T-helper 1 cell treated with Interleukin-12 subunit alpha and Interleukin-12 subunit beta and Interleukin-4 antibody, amounts not matched to agents 30 μg/mL and 1 μg/mL, for 36 hours (primary cell): Measurements from ENCODE around the gene NLRP5.
"Not testable (repeated sequence)": the region's sequence is repeated elsewhere in the genome, so short reads cannot be mapped to it uniquely, and the experiment has no call there.

ENCODE experiments used
- H3K27ac Mint-ChIP-seq: one replicate; pipeline ENCODE4 v1.8.0; 2021; ENCODE audit warnings: mild to moderate bottlenecking, mixed read lengths
- H3K27me3 Mint-ChIP-seq: one replicate; pipeline ENCODE4 v1.8.0; 2021; ENCODE audit warnings: low read depth, mixed read lengths
- H3K36me3 Mint-ChIP-seq: one replicate; pipeline ENCODE4 v1.8.0; 2021; ENCODE audit warnings: low read depth, mixed read lengths
- H3K4me1 Mint-ChIP-seq: one replicate; pipeline ENCODE4 v1.8.0; 2021; ENCODE audit warnings: low read depth, mixed read lengths
- H3K4me3 Mint-ChIP-seq: one replicate; pipeline ENCODE4 v1.8.0; 2021; ENCODE audit warnings: mild to moderate bottlenecking, moderate library complexity, mixed read lengths
- H3K9me3 Mint-ChIP-seq: one replicate; pipeline ENCODE4 v1.8.0; 2021; ENCODE audit warnings: mixed read lengths

The NLRP5 gene

DNA sequence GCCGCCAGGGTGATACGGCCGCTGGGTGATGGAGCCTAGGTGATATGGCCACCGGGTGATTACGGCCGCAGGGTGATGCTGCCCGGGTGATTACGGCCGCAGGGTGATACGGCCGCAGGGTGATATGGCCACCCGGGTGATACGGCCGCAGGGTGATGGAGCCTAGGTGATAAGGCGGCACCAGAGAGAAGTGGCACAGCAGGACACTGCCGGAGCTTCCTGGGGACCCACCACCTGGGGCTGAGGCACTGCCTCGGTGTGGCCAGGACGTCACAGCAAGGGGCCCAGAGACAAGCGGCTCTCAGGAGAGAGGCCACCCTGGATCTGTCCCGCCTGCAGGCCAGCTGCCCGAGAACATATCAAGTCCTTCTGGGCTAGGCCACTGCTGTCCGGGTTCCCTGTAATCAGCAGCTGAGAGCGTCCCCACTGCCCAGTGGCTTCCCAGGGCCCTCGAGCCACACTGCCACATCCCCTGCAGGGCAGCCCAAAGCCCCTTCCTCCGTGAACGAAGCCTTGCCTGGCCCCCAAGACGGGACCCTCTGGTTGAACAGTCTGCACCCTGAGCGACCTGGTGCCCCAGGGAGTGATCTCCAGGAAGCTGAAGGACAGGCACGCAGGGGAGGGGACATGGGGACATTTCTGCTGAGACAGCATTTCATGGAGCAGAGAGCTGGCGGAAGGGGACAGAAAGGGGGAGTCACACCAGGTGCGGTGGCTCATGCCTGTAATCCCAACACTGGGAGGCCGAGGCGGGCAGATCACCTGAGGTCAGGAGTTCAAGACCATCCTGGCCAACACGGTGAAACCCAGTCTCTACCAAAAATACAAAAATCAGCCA lies 112.4 kb downstream of the NLRP5 start:
- no peaks in the 10 kb centered on the region for H3K9me3 Mint-ChIP-seq
- peaks cover 2% of the 10 kb centered on the region for H3K4me1 Mint-ChIP-seq
- H3K27me3 Mint-ChIP-seq, result no peaks in the 10 kb centered on the region
- H3K36me3 Mint-ChIP-seq, result peaks cover 18% of the 10 kb centered on the region
- no peak overlapping the region for H3K4me3 Mint-ChIP-seq
- H3K27ac Mint-ChIP-seq, result no peak overlapping the region

- Mint-ChIP-seq H3K9me3 (no peaks in the 10 kb centered on the region), H3K4me3 (no peak overlapping the region), H3K36me3 (peaks cover 14% of the 10 kb centered on the region), H3K4me1 (peaks cover 2% of the 10 kb centered on the region), H3K27me3 (no peaks in the 10 kb centered on the region), H3K27ac (no peak overlapping the region)
Measured at GRCh38 chr19:56099638-56100539, 113.3 kb downstream of the NLRP5 start.

GRCh38 chr19:56101095-56101494 lies 114.5 kb downstream of the NLRP5 start:
- Mint-ChIP-seq H3K9me3 (no peaks in the 10 kb centered on the region), H3K27ac (no peak overlapping the region), H3K27me3 (no peaks in the 10 kb centered on the region), H3K4me3 (no peak overlapping the region), H3K4me1 (peaks cover 7% of the 10 kb centered on the region), H3K36me3 (peaks cover 6% of the 10 kb centered on the region)

- H3K4me1 Mint-ChIP-seq, result peaks cover 8% of the 10 kb centered on the region
- no peak overlapping the region for H3K4me3 Mint-ChIP-seq
- no peaks in the 10 kb centered on the region for H3K27me3 Mint-ChIP-seq
- peaks cover 6% of the 10 kb centered on the region for H3K36me3 Mint-ChIP-seq
- H3K27ac Mint-ChIP-seq, result no peak overlapping the region
- no peaks in the 10 kb centered on the region for H3K9me3 Mint-ChIP-seq
Measured at GRCh38 chr19:56101746-56102535, 115.4 kb downstream of the NLRP5 start.

DNA sequence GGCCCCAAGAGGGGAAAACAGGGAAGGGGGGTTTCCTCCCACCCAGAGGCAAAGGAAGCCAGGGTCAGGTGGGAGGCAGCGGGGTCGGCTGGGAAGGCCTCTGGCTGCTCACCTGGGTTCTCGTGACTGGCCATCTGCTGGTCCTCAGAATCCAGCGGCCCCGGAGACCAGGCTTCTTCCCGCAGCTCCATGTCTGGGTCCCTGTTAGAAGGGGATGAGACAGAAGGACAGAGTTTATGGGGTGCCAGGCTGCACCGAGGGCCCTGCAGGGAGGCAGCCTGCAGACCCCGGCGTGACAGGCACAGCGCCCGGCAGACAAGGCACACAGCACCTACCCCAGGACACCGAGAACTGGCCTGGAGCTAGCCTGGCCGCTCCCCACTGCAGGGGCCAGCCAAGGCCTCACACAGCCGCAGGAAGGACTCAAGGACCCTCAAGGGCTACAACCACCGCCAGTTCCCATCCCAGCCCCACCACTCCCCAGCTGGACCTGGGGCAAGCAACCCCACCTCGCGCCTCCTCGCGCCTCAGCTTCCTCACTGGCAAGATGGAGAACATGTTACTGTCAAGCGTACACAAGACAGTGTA lies 116.5 kb downstream of the NLRP5 start:
- H3K4me3 Mint-ChIP-seq, result no peak overlapping the region
- H3K36me3 Mint-ChIP-seq, result peaks cover 6% of the 10 kb centered on the region
- H3K27me3 Mint-ChIP-seq, result no peaks in the 10 kb centered on the region

GRCh38 chr19:56104423-56104822 lies 117.8 kb downstream of the NLRP5 start:
- Mint-ChIP-seq H3K9me3 (no peaks in the 10 kb centered on the region), H3K36me3 (peaks cover 6% of the 10 kb centered on the region), H3K4me1 (peaks cover 8% of the 10 kb centered on the region), H3K27me3 (no peaks in the 10 kb centered on the region), H3K4me3 (no peak overlapping the region), H3K27ac (no peak overlapping the region)

More for the DNA sequence above, 116.5 kb downstream of the NLRP5 start:
- no peak overlapping the region for H3K27ac Mint-ChIP-seq
- peaks cover 8% of the 10 kb centered on the region for H3K4me1 Mint-ChIP-seq
- no peaks in the 10 kb centered on the region for H3K9me3 Mint-ChIP-seq

DNA sequence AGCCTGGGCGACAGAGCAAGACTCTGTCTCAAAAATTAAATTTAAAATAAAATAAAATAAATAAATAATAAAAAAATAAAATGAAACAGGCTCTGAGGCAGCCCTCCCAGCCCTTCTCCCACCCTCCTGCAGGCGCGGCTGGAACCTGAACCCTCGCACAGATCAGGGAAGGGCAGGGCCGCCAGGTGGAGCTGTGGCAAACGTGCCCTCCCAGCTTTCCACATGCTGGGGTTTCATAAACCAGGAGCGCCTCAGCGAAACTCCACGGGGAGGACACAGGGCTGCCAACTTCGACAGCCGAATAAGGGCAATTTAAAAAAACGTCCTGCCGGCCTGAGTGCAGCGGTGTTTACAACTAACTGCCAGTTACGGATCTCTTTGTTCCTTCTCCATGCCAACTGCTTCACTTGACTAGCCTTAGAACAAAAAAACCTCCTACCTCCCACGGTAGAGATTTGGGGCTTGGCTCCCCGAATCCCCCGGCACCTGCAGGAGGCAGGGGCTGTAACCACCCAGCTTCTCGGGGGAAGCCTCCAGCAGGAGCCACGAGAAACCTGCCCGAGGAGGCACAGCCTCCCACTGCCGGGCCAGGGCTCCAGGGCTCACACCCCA lies 118.6 kb downstream of the NLRP5 start:
- no peak overlapping the region for H3K4me3 Mint-ChIP-seq
- no peak overlapping the region for H3K27ac Mint-ChIP-seq
- no peaks in the 10 kb centered on the region for H3K27me3 Mint-ChIP-seq
- no peaks in the 10 kb centered on the region for H3K9me3 Mint-ChIP-seq
- H3K36me3 Mint-ChIP-seq, result peaks cover 3% of the 10 kb centered on the region
- peaks cover 8% of the 10 kb centered on the region for H3K4me1 Mint-ChIP-seq

- not testable (repeated sequence) for H3K27ac Mint-ChIP-seq, H3K27me3 Mint-ChIP-seq, H3K4me1 Mint-ChIP-seq, H3K4me3 Mint-ChIP-seq, H3K36me3 Mint-ChIP-seq, H3K9me3 Mint-ChIP-seq
Measured at GRCh38 chr19:56105831-56106396, 119.3 kb downstream of the NLRP5 start.

DNA sequence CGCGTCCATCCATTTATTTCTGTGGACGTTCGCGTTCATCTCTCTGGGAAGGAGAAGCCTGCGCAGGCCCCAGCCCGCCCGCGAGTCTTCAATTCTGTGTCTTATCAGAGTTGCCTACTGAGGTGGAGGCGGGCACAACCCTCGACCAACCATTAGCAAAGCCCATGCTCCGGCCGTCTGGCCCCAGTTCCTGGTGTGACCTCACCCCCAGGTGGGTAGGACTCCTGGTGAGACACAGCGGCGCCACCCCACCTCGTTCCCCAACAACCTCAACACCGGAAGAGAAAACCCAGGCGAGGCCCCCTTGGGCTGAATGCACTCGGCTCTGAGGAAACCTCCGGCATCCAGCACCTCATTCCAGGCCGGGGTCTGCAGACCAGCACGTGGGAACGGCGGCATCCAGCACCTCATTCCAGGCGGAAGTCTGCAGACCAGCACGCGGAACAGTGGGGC lies 119.8 kb downstream of the NLRP5 start:
- H3K4me1 Mint-ChIP-seq, result peaks cover 8% of the 10 kb centered on the region
- H3K27ac Mint-ChIP-seq, result no peak overlapping the region
- H3K9me3 Mint-ChIP-seq, result no peaks in the 10 kb centered on the region
- H3K36me3 Mint-ChIP-seq, result peaks cover 2% of the 10 kb centered on the region
- H3K27me3 Mint-ChIP-seq, result no peaks in the 10 kb centered on the region
- H3K4me3 Mint-ChIP-seq, result no peak overlapping the region

- no peaks in the 10 kb centered on the region for H3K36me3 Mint-ChIP-seq
- H3K9me3 Mint-ChIP-seq, result no peaks in the 10 kb centered on the region
- peaks cover 6% of the 10 kb centered on the region for H3K4me1 Mint-ChIP-seq
- H3K27me3 Mint-ChIP-seq, result no peaks in the 10 kb centered on the region
- H3K4me3 Mint-ChIP-seq, result no peak overlapping the region
- H3K27ac Mint-ChIP-seq, result no peak overlapping the region
Measured at GRCh38 chr19:56106993-56107392, 120.4 kb downstream of the NLRP5 start.

DNA sequence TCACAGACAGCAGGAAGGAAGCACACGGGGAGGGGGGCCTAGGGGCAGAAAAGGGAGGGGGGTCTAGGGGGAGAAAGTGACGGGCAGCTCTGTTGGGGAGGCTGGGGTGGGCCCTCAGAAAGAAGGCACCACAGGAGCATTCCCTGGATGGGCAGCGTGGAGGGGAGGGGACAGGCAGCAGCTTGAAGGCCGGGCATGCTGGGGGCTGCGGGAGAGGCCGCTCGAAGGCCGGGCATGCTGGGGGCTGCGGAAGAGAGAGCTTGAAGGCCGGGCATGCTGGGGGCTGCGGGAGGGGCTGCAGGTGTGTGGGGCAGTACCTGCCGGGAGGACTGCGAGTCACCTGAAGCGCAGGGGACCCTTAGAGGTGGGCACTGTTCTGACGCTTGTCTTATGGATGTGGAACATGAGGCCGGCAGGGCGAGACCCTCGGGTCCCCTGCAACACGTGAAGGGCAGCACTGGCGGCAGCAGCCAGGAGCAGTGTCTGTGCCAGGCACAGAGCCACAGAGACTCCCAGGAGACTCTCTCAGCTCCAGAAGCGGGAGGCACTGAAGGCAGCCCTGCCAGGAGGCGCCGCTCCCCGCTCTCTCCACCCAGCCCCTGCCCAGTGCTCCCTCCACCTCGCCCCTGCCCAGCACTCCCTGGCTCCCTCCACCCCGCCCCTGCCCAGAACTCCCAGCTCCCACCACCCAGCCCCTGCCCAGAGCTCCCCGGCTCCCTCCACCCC lies 121.2 kb downstream of the NLRP5 start:
- Mint-ChIP-seq H3K4me1 (peaks cover 11% of the 10 kb centered on the region), H3K4me3 (no peak overlapping the region), H3K36me3 (no peaks in the 10 kb centered on the region), H3K27me3 (no peaks in the 10 kb centered on the region), H3K27ac (no peak overlapping the region), H3K9me3 (no peaks in the 10 kb centered on the region)

DNA sequence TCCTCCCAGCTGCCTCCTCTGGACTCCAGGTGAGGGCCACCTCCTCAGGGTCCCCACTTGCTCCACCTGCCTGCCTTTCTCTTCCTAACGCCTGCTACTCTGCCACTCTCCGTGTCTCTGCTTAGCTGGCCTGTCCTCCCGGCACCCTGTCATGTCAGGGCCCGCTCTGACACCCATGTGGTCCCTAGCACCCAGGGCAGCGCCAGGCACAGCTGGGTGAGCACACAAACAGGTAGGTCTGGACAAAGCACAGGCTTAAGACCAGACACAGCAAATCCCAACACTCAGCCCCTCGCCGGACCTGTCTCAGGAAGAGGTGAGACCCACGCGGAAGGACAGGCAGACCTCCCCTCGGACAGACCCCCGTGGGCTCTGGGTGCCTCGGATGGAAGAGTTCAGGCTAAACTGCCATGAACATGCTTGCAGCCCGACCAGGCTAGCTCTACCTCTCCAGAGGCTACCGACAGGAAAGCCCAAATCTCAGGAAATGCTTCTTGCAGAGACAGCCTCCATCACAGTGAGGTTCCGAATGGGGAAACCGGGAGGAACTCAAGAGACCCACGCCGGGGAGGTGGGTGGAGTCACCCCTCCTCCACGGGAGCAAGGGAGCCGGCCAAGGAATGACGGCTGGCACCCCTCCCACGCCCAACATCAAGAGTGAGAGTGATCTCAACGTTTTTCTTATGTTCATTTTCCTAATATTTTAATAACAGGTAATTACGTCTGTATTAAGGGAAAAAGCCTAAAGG lies 122.0 kb downstream of the NLRP5 start:
- H3K4me3 Mint-ChIP-seq, result no peak overlapping the region
- peaks cover 2% of the 10 kb centered on the region for H3K36me3 Mint-ChIP-seq
- H3K9me3 Mint-ChIP-seq, result no peaks in the 10 kb centered on the region
- H3K27ac Mint-ChIP-seq, result no peak overlapping the region
- H3K27me3 Mint-ChIP-seq, result no peaks in the 10 kb centered on the region
- peaks cover 18% of the 10 kb centered on the region for H3K4me1 Mint-ChIP-seq
